ENCODE measurements around the gene PRRX2.

DNA sequence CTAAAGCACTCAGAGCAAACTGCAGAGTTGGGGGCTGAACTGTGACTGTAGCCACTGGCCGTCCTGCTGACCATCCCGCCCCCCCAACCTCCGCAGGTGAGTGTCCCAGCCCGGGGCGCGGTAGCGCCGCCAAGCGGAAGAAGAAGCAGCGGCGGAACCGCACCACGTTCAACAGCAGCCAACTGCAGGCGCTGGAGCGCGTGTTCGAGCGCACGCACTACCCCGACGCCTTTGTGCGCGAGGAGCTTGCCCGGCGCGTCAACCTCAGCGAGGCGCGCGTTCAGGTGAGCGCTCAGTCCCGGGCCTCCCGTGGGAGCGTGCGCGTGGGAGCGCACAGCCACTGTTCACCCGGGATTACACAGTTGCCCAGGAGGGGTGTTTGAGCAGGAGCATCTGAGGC is 53.7 kb downstream of the PRRX2 start:
- TF ChIP-seq POLR2A (IDR thresholded peaks at IDR 0.05) = no peak
- TF ChIP-seq, protein P1, sequence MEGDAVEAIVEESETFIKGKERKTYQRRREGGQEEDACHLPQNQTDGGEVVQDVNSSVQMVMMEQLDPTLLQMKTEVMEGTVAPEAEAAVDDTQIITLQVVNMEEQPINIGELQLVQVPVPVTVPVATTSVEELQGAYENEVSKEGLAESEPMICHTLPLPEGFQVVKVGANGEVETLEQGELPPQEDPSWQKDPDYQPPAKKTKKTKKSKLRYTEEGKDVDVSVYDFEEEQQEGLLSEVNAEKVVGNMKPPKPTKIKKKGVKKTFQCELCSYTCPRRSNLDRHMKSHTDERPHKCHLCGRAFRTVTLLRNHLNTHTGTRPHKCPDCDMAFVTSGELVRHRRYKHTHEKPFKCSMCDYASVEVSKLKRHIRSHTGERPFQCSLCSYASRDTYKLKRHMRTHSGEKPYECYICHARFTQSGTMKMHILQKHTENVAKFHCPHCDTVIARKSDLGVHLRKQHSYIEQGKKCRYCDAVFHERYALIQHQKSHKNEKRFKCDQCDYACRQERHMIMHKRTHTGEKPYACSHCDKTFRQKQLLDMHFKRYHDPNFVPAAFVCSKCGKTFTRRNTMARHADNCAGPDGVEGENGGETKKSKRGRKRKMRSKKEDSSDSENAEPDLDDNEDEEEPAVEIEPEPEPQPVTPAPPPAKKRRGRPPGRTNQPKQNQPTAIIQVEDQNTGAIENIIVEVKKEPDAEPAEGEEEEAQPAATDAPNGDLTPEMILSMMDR (IDR thresholded peaks at IDR 0.05) = no peak
